HG02642 (cell line): ENCODE data around the gene GGN.
"Not testable (repeated sequence)": the region's sequence is repeated elsewhere in the genome, so short reads cannot be mapped to it uniquely, and the experiment has no call there.

Experiments
- ATAC-seq: cut with Tn5 transposase; IDR thresholded peaks from one replicate; pipeline ENCODE4 v1.9.1; 2021; ENCODE audit warnings: mild to moderate bottlenecking; ENCODE audit not compliant: unreplicated experiment, poor library complexity

Gene GGN

GRCh38 chr19:38412961-38413360 is 25.1 kb upstream of the GGN start:
- no peak for ATAC-seq

DNA sequence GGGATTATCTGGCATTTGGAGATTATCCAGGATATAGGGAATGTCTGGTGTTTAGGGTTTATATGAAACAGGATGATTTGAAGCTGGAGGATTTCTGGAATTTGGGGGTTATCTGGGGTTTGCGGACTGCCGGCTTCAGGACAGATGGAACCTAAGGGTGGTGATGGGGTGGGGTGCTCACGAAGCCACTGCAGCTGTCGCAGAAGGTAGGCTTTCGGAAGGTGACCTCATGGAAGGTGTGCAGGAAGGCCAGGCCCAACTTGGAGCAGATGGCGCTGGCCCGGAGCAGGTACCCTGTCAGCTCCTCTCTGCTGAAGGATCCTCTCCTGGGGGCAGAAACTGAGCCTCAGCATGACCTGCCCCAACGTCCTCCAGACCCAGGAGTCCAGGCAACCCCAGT is 24.7 kb upstream of the GGN start:
- no peak for ATAC-seq

GRCh38 chr19:38411898-38412297 is 24.1 kb upstream of the GGN start:
- ATAC-seq, result not testable (repeated sequence)

GRCh38 chr19:38411041-38411712 is 23.3 kb upstream of the GGN start:
- no peak for ATAC-seq

GRCh38 chr19:38410407-38410806 is 22.6 kb upstream of the GGN start:
- not testable (repeated sequence) for ATAC-seq

GRCh38 chr19:38409631-38410133 is 21.8 kb upstream of the GGN start:
- no peak for ATAC-seq

DNA sequence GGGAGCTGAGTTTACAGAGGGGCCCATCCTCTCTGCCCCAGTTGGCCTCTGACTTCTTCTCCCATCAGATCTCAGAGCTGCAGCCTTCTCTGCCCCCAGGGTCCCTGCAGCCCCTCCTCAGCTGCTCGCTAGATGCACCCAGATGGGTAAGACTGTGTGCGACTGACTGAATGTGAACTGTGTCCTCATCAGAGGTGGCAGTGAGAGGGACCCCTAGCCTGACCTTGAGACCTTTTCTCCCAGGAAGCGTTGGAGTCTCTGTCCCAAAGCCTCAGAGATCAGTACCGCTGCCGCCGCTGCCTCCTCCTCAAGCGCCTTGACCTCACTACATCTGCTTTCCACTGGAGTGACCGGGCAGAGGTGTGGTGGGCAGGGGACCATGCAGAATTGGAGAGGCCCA is 17.4 kb upstream of the GGN start:
- ATAC-seq, result no peak

GRCh38 chr19:38404858-38405257 is 17.0 kb upstream of the GGN start:
- no peak for ATAC-seq

GRCh38 chr19:38402967-38403674 is 15.3 kb upstream of the GGN start, which contains the start of gene FAM98C:
Gene FAM98C (plus strand): TSS chr19:38403093. CDS start chr19:38403154, 61 bp downstream.
- ATAC-seq, result peak; percentile 96

GRCh38 chr19:38402623-38402966 is 14.8 kb upstream of the GGN start:
- no peak for ATAC-seq

DNA sequence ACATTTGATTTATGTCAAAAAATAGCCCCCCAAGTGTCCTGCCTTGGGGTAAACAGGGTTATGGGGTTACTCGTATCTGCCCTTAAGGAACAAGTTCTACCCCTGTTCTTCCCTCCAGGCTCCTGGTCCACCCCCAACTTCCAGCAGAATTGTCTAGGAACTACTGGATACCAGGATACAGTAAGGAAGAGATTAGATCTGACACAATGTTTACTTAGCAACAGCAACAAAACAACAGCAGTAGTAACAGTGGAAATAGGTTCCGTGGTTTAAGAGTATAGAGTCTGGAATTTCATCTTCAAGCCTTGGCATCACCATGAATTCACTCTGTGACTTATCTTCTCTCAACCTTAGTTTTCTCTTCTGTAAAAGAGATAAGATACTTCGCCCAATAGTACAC is 13.3 kb upstream of the GGN start:
- ATAC-seq, result no peak

- ATAC-seq, result no peak
Observed at GRCh38 chr19:38400361-38400760, 12.5 kb upstream of the GGN start.

GRCh38 chr19:38399537-38399936 is 11.7 kb upstream of the GGN start:
- no peak for ATAC-seq

DNA sequence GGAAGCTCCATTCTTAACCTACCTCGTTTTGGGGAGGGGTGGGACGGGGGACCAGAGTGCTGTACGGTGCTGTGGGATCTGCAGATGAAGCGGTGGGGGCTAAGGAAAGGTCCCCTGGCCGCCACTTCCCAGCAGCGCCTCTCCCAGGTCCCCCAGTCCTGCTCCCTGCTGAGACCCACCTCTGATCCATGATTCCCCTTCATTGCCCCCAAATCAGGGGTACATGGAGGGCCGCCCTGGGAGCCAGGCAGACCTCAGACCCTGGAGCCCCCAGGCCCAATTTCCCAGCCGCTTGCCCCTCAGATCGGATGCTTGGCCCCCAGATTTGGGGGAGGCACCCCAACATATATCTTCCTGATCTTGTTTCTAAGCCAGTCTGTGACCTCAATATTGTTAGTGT is 11.2 kb upstream of the GGN start:
- ATAC-seq, result no peak

DNA sequence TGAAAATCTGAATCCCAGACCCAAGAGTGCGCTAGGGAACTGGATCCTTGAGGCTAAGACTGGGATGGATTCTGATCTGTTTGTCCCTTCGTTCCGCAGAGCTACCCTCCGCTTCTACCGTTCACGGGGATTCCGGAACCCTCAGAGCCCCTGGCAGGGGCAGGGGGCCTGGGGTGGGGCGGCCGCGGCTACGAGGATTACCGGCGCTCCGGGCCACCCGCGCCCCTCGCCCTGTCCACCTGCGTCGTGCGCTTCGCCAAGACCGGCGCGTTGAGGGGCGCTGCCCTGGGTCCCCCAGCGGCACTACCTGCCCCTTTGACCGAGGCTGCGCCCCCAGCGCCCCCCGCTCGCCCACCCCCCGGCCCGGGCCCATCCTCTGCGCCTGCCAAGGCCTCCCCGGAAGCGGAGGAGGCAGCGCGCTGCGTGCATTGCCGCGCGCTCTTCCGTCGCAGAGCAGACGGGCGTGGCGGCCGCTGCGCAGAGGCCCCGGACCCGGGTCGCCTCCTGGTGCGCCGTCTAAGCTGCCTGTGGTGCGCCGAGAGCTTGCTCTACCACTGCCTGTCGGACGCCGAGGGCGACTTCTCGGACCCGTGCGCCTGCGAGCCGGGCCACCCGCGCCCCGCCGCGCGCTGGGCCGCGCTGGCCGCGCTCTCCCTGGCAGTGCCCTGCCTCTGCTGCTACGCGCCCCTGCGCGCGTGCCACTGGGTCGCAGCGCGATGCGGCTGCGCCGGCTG is 7.7 kb upstream of the GGN start:
- no peak for ATAC-seq

DNA sequence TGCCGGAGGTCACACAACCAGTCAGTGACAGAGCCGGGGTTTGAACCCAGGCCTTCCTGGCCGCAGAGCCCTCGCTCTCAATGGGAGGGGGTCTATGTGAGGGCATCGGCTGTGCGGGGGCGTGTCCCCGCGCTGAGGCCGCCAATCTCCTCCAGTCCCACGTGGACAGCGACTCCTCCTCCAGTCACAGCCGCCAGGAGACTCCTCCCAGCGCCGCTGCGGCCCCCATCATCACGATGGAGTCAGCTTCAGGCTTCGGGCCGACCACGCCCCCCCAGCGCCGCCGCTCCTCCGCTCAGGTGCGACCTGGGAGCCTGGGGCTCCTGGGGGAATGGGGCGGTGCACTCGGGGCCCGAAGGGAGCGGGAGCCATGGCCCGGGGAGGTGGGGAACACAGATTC is 6.7 kb upstream of the GGN start:
- ATAC-seq, result no peak

GRCh38 chr19:38392707-38393308 is 5.0 kb upstream of the GGN start:
- ATAC-seq, result no peak

GRCh38 chr19:38391911-38392464 is 4.2 kb upstream of the GGN start:
- ATAC-seq, result no peak

DNA sequence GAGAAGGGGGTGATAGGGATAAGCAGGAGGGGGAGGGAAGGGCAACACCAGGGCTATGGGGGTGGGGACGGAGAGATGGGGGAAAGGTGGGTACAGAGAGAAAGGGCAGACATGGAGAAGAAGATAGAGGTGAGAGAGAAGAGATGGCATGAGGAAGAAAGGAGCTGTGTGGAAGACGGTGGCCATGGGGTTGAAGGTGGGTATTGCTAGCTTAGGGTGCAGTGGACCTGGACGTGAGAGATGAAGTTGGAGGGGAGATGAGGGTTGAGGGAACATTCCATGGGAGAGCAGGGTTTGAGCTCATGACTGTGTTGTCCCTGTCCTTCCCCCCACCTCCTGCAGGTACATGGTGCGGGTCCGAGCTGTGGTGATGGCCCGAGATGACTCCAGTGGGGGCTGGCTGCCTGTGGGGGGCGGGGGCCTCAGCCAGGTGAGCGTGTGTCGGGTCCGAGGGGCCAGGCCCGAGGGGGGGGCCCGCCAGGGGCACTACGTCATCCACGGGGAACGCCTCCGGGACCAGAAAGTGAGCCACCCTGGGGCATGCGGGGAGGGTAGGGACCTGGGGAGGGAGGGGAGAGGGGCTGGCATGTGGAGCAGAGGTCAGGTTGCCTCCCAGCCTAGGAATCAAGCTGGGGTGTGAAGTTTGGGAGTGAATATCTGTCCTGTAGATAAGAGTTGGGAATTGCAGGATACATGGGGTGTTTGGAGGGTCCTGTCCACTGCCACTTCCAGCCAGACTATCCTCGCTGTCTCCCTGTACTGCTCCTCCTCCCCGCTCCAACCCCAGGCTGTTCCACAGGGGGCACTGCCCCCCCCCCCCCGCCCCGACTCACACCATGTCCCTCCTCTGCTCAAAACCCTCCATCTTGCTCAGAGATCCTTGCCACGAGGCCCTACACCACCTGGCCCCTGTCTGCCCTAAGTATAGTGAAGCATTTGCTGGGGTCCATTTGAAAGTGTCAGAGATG is 2.4 kb upstream of the GGN start:
- ATAC-seq, result no peak
